Gastrocnemius medialis (tissue), 4 donors: Measurements from ENCODE around the gene GGT1. TPM values are rescaled to one million over a fixed set of nuclear protein-coding genes. Genes with fewer than 3 reads are reported as not detected.
"Not testable (repeated sequence)": the region's sequence is repeated elsewhere in the genome, so short reads cannot be mapped to it uniquely, and the experiment has no call there.

ENCODE experiments used
- ATAC-seq, 2 donors: fragments of 150-250 bp; one replicate each; pipeline ENCODE4 v1.9.1; 2016
- DNase-seq, 2 donors: peaks; one replicate each; pipeline ENCODE4 v3.0.0-alpha.2; 2019
- H3K27ac ChIP-seq, 4 donors: fragments of 200-600 bp; sonication (generic); 1 replicate in 1 of 4; 2 replicates in 3 of 4; pipeline ENCODE4 v1.5.1; 2016 to 2018; ENCODE audit warnings: mild to moderate bottlenecking in 2 of 4, moderate library complexity in 1 of 4
- H3K27me3 ChIP-seq, 3 donors: fragments of 200-600 bp; sonication (generic) in 2 of 3; 1 replicate in 1 of 3; 2 replicates in 2 of 3; pipeline versions ENCODE4 v1.5.1 to v1.6.0; 2016 to 2019; ENCODE audit warnings: mild to moderate bottlenecking in 1 of 3, moderate library complexity in 1 of 3
- H3K36me3 ChIP-seq, 2 donors: fragments of 200-600 bp; sonication (generic) in 1 of 2; one replicate each; pipeline ENCODE4 v1.5.1; 2017 to 2018
- H3K4me1 ChIP-seq, 2 donors: fragments of 200-600 bp; sonication (generic) in 1 of 2; one replicate each; pipeline ENCODE4 v1.5.1; 2016 to 2017; ENCODE audit warnings: mild to moderate bottlenecking in 2 of 2
- H3K4me3 ChIP-seq, 4 donors: fragments of 200-600 bp; sonication (generic) in 3 of 4; 1 replicate in 1 of 4; 2 replicates in 3 of 4; pipeline ENCODE4 v1.5.1; 2016 to 2019; ENCODE audit warnings: mild to moderate bottlenecking in 2 of 4
- H3K9me3 ChIP-seq, 3 donors: fragments of 200-600 bp; sonication (generic) in 2 of 3; 1 replicate in 1 of 3; 2 replicates in 2 of 3; pipeline ENCODE4 v1.5.1; 2016 to 2019
- CTCF ChIP-seq, 5 experiments: fragments of 450-650 bp in 3 of 5; fragments of 200-600 bp in 2 of 5; sonication (generic) in 2 of 5; IDR thresholded peaks in 4 of 5; conservative IDR thresholded peaks in 1 of 5; 1 replicate in 4 of 5; 2 replicates in 1 of 5; pipeline ENCODE4 v1.5.1; 2016 to 2019; ENCODE audit warnings: antibody characterized with exemption in 5 of 5, mild to moderate bottlenecking in 3 of 5, moderate library complexity in 3 of 5
- POLR2A ChIP-seq, 2 donors: fragments of 450-650 bp; IDR thresholded peaks; one replicate each; pipeline ENCODE4 v1.6.1; 2017; ENCODE audit warnings: antibody characterized with exemption in 2 of 2, mild to moderate bottlenecking in 2 of 2, moderate library complexity in 2 of 2
- in situ Hi-C, 4 donors: fragments of 200-750 bp; cut with MboI; loops; one replicate each; pipeline versions ENCODE4 v1.15.0 to v1.8.0; 2017; ENCODE audit warnings: low sequenced_read_pairs in 4 of 4
- intact Hi-C: fragments of 100-400 bp; cut with DNase I; formaldehyde crosslinking; loops from one replicate; pipeline ENCODE4 v1.15.1; 2023; ENCODE audit warnings: low total_unique reads
- total RNA-seq, 4 donors: library from RNA; depleted of rRNA; stranded (reverse); fragments of >200 nt; gene quantifications; one replicate each; pipeline versions ENCODE4 v1.1.0 to v1.2.3, GENCODE V29; 2016

Gene GGT1
- total RNA-seq, 4 donors from 2014 or later = 0.29 to 1.3 (median 0.94) TPM

- no peak overlapping the region for H3K4me3 ChIP-seq
- in situ Hi-C loops (no loop called here), intact Hi-C loops (no loop called here)
- no peaks in the 10 kb centered on the region for H3K9me3 ChIP-seq
- H3K27ac ChIP-seq = no peak overlapping the region
- DNase-seq (no peak), ATAC-seq (no peak)
- H3K27me3 ChIP-seq = no peaks in the 10 kb centered on the region
- H3K36me3 ChIP-seq = no peaks in the 10 kb centered on the region
- TF ChIP-seq POLR2A (IDR thresholded peaks at IDR 0.05) (no peak), CTCF (IDR thresholded peaks at IDR 0.05 in 4 of 5, conservative IDR thresholded peaks at IDR 0.05 in 1 of 5) (no peak)
- no peaks in the 10 kb centered on the region for H3K4me1 ChIP-seq
Observed at GRCh38 chr22:24601217-24602104, 1.5 kb upstream of the GGT1 start.

- H3K4me1 ChIP-seq, in situ Hi-C loops, DNase-seq, H3K4me3 ChIP-seq, H3K36me3 ChIP-seq, intact Hi-C loops, H3K9me3 ChIP-seq, H3K27me3 ChIP-seq, ATAC-seq, H3K27ac ChIP-seq: not testable (repeated sequence)
Observed at GRCh38 chr22:24602105-24602749, 766 bp upstream of the GGT1 start.

- H3K27me3 ChIP-seq, H3K9me3 ChIP-seq, H3K36me3 ChIP-seq, H3K4me3 ChIP-seq, ATAC-seq, H3K27ac ChIP-seq, H3K4me1 ChIP-seq, intact Hi-C loops, in situ Hi-C loops, DNase-seq: not testable (repeated sequence)
Observed at GRCh38 chr22:24603770-24604629, 1.0 kb downstream of the GGT1 start.

- H3K27me3 ChIP-seq, H3K27ac ChIP-seq, DNase-seq, H3K4me3 ChIP-seq, intact Hi-C loops, H3K4me1 ChIP-seq, H3K9me3 ChIP-seq, ATAC-seq, H3K36me3 ChIP-seq, in situ Hi-C loops: not testable (repeated sequence)
Observed at GRCh38 chr22:24606340-24606739, 3.3 kb downstream of the GGT1 start.

- H3K4me3 ChIP-seq, H3K27ac ChIP-seq, DNase-seq, H3K4me1 ChIP-seq, in situ Hi-C loops, H3K27me3 ChIP-seq, H3K9me3 ChIP-seq, ATAC-seq, intact Hi-C loops, H3K36me3 ChIP-seq: not testable (repeated sequence)
Observed at GRCh38 chr22:24607429-24607983, 4.5 kb downstream of the GGT1 start.

- in situ Hi-C loops, intact Hi-C loops: not testable (repeated sequence)
Observed at GRCh38 chr22:24608327-24608726, 5.3 kb downstream of the GGT1 start.

GRCh38 chr22:24609888-24610287 is 6.9 kb downstream of the GGT1 start:
- ATAC-seq, H3K4me1 ChIP-seq, in situ Hi-C loops, H3K27me3 ChIP-seq, H3K27ac ChIP-seq, DNase-seq, H3K9me3 ChIP-seq, H3K4me3 ChIP-seq, intact Hi-C loops, H3K36me3 ChIP-seq: not testable (repeated sequence)

More at GRCh38 chr22:24608327-24608726, 5.3 kb downstream of the GGT1 start:
- not testable (repeated sequence) for H3K4me3 ChIP-seq, H3K9me3 ChIP-seq, H3K27me3 ChIP-seq, DNase-seq, ATAC-seq, H3K27ac ChIP-seq, H3K36me3 ChIP-seq, H3K4me1 ChIP-seq

- H3K27me3 ChIP-seq, ATAC-seq, in situ Hi-C loops, H3K4me3 ChIP-seq, DNase-seq, intact Hi-C loops, H3K36me3 ChIP-seq, H3K9me3 ChIP-seq, H3K27ac ChIP-seq, H3K4me1 ChIP-seq: not testable (repeated sequence)
Observed at GRCh38 chr22:24614794-24615193, 11.8 kb downstream of the GGT1 start.

- H3K4me1 ChIP-seq, DNase-seq, in situ Hi-C loops, H3K9me3 ChIP-seq, H3K27ac ChIP-seq, intact Hi-C loops, H3K36me3 ChIP-seq, H3K4me3 ChIP-seq, ATAC-seq, H3K27me3 ChIP-seq: not testable (repeated sequence)
Observed at GRCh38 chr22:24621244-24621643, 18.3 kb downstream of the GGT1 start.

GRCh38 chr22:24622596-24622995 is 19.6 kb downstream of the GGT1 start:
- in situ Hi-C loops, ATAC-seq: not testable (repeated sequence)

More at GRCh38 chr22:24622596-24622995, 19.6 kb downstream of the GGT1 start:
- H3K4me1 ChIP-seq, DNase-seq, H3K9me3 ChIP-seq, H3K27me3 ChIP-seq, H3K27ac ChIP-seq, H3K4me3 ChIP-seq, H3K36me3 ChIP-seq, intact Hi-C loops: not testable (repeated sequence)
